Measurements from ENCODE around the gene NAA25.

NAA25 gene

DNA sequence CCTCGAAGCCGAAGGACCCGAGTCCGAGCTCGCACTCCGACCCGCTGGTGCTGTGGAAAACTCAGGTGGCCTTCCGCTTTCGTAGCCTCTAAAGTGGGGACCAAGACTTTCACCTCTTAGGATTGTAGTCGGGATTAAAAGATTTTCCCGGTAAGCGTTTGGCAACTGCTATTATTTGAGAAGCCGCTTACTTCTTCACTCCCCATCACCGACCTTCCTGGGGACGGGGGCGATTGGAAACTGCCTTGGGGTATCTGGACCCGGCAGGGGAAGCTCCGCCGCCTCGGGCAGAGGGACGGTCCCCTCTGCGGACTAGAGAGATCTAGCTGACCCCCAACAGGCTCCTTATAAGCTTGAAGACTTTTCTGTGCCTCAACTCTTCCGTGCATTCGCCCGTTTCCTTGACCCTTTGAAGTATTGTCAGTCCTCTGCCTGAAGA, 17.4 kb upstream of the NAA25 start:
- DNase-seq = no peak

DNA sequence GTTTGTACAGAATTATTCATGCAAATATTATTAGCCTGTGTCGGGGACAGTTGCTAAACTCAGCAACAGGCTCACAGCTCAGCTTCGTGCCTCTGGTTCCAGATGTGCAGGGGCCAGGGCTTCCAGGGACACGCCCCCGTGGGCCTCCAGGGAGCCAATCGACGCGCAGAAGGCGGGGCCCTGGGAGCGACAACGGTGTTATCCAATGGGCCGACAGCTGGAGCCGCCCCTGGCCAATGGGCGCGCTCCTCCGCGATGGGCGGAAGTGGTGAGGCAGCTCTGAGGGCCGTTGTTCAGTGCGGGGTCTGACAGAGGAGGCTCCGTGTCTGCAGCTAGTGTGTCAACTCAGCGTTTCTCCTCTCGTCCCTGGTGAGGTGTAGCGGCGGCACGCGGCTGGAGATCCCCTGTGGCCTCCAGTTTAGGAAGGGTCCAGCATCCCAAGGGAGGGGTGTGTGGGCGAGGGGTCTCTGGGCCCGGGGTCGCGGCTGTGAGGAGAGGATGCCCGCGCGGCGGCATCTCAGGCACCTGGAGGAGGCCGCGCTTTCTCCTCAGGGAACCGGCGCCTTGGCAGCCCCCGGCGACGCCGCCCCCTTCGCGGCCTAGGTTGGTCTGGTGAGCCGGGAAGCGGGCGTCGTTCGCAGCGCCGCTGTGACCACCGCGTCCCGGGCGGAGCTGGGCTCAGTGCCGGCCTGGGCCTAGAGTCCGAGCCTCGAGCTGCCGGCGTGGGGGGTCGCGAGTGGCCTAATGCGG, 16.8 kb upstream of the NAA25 start, which contains the start of gene TRAFD1:
Gene TRAFD1 (plus strand): TSS at position 311 of the 750 bp plus-strand sequence. CDS start 4,963 bp downstream, outside the sequence.
- DNase-seq = peak; percentile 98 to 99
- TF ChIP-seq POLR2A (IDR thresholded peaks at IDR 0.05; ENCODE audit: low read length) (peak; percentile 96), GATA1 (IDR thresholded peaks at IDR 0.05; ENCODE audit: low read depth, low read length) (no peak)

More for the DNA sequence above, 17.4 kb upstream of the NAA25 start:
- no peak for TF ChIP-seq POLR2A (IDR thresholded peaks at IDR 0.05; ENCODE audit: low read length)
- no peak for TF ChIP-seq GATA1 (IDR thresholded peaks at IDR 0.05; ENCODE audit: low read depth, low read length)

DNA sequence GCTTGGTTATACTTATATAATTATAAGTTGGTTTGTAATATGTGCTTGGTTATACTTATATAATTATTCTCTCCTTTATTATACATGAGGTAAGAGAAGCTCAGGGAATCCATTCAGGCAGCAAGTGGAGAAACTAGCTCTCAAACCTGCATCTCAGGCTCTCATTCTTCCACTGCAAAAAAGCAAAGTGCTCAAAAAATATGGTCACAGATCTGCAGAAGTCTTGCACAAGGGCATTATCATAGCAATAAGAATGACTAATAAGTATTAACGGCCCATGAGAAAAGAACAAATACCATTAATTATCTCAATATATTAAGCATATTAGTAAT, 16.3 kb upstream of the NAA25 start:
- TF ChIP-seq GATA1 (IDR thresholded peaks at IDR 0.05; ENCODE audit: low read depth, low read length) (no peak), POLR2A (IDR thresholded peaks at IDR 0.05; ENCODE audit: low read length) (no peak)

DNA sequence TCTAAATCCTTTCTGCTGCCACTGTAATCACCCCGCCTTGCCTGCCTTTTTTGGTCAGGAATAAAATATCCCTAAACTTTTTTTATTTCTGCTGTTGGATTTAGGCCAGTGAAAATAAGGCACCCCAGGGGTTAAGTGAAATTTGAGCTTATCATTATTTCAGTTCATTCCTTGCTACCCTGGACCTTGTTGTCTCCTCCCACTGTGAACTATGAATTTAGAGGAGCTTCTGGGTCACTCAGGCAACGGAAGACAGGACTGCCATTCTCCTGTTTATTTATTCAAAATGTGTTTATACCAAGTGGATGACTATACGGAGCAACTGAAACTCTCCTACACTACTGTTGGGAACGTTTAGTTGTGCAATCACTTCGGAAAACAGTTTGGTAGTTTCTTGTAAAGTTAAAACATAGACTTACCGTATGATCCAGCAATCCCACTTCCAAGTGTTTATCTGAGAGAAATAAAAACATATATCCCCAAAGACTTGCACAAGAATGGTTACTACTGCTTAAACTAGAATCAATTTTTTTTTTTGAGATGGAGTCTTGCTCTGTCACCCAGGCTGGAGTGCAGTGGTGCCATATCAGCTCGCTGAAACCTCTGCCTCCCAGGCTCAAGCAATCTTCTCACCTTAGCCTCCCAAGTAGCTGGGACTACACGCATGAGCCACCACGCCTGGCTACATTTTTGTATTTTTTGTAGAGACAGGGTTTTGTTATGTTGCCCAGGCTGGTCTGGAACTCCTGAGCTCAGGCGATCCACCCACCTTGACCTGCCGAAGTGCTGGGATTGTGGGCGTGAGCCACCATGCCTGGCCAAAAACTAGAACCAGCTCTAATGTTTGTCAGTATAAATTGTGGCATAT, 14.5 kb upstream of the NAA25 start:
- TF ChIP-seq GATA1 (IDR thresholded peaks at IDR 0.05; ENCODE audit: low read depth, low read length) = no peak
- no peak for TF ChIP-seq POLR2A (IDR thresholded peaks at IDR 0.05; ENCODE audit: low read length)
- no peak for DNase-seq

More for the DNA sequence above, 16.3 kb upstream of the NAA25 start:
- no peak for DNase-seq

DNA sequence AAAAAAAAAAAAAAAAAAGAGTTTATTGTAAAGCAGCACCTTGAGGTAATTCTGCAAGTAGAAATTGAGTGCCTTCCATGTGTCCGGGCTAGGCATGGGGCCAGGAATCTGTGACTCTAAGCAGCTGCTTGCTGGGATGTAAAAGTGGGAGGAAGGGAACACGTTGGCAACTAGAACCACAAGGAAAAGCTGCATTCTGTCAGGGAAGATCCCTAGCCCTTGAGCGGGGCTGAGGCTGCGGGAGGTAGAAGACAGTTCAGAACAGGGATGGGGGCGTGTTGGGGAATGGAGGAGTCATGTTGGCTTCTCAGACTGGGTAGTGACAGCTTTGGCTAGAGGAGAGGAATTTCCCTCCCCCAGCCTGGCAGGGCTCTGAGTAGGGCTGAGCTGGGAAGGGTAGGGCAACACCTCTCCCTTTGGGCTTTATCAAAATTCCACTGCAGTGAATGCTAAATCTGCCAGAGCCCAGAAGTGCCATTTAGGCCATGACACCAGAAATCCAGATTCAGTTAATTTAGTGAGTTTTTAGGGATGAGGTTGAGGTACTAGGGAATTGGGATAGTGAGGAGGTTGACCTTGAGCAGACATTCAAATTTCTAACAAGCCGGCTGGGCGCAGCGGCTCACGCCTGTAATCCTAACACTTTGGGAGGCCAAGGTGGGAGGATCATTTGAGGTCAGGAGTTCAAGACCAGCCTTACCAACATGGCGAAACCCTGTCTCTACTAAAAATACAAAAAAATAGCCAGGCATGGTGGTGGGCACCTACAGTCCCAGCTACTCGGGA, 13.4 kb upstream of the NAA25 start:
- DNase-seq = no peak
- TF ChIP-seq GATA1 (IDR thresholded peaks at IDR 0.05; ENCODE audit: low read depth, low read length) (no peak), POLR2A (IDR thresholded peaks at IDR 0.05; ENCODE audit: low read length) (no peak)

DNA sequence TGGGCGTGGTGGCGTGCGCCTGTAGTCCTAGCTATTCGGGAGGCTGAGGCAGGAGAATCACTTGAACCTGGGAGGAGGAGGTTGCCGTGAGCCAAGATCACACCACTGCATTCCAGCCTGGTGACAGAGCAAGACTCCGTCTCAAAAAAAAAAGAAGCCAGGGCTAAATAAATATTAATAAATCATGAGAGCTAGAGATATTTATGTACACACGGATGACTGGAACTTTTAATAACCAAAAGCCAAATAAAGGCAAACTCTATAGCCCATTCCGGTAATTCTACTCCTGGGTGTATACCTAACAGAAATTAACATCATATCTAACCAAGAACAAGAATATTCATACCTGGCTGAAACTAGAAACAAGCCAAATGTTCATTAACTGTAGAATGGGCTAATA, 9.1 kb upstream of the NAA25 start:
- no peak for TF ChIP-seq POLR2A (IDR thresholded peaks at IDR 0.05; ENCODE audit: low read length)
- TF ChIP-seq GATA1 (IDR thresholded peaks at IDR 0.05; ENCODE audit: low read depth, low read length) = no peak
- no peak for DNase-seq

DNA sequence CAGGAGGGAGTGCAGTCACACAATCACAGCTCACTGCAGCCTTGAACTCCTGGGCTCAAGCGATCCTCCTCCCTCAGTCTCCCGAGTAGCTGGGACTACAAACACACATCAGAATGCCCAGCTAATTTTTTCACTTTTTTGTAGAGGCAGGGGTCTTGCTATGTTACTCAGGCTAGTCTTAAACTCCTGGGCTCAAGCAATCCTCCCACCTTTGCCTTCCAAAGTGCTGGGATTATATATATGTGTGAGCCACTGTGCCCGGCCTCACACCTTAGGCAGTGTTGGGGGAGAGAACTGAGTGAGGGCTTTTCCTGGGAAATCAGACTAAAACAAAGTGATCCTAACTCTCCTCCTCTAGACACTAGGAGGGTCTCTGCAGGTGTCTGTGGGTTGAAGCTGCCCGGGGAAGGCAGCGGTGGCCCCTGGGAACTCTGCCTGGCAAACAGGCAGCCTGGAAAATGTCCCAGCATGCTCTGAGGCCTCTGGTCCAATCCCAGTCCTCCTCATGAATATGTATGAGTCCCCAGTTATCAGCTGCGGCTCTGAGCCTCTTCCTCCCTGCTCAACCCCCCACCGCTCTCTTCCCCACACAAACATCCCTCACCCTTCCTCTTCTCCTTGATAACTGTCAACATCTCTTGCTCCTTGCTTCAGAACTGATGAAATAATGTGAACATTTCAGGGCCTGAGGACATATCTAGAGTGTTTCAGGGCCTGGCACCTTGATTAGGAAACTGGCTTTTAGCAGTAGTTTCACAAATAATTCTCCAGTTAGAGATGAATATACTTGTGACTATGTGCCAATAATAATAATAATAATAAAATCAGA, 7.9 kb upstream of the NAA25 start:
- TF ChIP-seq GATA1 (IDR thresholded peaks at IDR 0.05; ENCODE audit: low read depth, low read length) (no peak), POLR2A (IDR thresholded peaks at IDR 0.05; ENCODE audit: low read length) (peak; percentile 69)
- DNase-seq = peak; percentile 70 to 82

DNA sequence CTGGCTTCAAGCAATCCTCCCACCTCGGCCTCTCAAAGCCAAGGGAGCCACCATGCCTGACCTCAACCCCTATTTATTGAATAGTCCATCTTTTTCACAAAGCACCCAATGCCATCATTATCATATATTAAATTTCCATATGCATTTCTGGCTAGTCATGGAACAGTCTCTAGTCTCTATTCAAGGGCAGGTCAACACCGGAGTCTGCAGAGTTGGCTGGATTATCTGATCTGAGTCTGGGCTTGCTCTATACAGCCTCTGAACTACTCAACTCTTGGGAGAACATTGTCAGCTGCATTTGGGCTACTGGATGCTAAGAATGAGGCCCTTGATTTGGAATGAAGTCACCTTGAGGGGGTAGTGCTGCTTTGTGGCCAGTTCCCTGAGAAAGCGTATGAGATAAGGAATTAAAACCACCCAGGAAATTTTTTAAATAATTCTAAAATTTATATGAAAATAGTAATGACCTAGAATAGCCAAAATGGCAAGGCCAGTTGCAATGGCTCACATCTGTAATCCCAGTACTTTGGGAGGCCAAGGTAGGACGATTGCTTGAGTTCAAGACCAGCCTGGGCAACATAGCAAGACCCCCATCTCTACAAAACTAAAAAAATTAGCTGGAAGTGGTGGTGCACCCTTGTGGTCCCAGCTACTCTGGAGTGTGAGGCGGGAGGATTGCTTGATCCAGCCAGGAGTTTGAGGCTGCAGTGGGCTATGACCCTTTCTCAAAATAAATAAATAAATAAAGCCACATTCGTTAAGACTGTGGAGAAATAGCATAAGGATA, 6.9 kb upstream of the NAA25 start:
- DNase-seq = peak; percentile 55 to 61
- TF ChIP-seq GATA1 (IDR thresholded peaks at IDR 0.05; ENCODE audit: low read depth, low read length) (no peak), POLR2A (IDR thresholded peaks at IDR 0.05; ENCODE audit: low read length) (no peak)

DNA sequence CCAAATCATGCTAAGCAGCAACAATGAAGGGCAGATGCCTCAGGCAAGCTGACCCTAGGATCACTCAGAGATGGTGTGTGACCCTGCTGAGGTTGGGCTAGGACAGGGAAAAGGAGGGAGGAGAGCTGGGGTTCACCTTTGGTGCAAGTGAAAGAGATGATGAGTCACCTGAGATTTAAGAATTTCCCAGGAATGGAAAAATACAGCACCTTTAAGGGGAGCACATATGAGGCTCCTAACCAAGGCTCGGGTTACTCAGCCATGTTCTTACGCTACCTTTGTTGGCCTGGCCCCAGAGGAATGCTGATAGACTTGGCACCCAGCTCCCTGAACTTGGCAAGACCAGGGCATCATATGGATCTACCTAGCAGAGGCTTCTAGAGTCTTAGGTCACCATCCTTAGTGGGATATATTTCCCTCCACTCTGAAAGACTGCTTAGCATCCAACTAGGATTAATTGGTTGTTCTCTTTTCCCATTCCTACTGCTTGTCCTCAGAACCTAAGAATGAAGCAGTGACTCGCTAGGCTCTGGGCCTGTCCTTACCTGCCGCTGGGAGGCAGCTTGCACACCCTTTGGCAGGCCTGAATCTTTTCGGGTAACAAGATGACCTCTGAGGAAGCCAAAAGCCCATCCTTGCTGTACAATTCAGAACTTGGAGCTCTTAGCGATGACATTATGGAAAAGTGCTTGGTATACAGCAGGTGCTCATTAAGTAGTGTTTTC, 4.0 kb upstream of the NAA25 start:
- no peak for DNase-seq
- no peak for TF ChIP-seq GATA1 (IDR thresholded peaks at IDR 0.05; ENCODE audit: low read depth, low read length)
- TF ChIP-seq POLR2A (IDR thresholded peaks at IDR 0.05; ENCODE audit: low read length) = no peak

DNA sequence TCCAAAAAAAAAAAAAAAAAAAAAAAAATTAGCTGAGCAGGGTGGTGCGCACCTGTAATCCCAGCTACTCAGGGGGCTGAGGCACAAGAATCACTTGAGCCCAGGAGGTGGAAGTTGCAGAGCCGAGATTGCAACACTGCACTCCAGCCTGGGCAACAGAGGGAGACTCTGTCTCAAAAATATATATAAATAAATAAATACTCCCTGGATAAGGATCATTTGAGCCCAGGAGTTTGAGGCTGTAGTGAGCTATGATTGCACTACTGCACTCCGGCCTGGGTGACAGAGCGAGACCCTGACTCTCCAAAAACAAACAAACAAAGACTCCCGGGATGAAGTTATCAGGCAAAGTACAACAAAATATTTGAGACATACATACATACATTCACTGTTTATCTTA, 3.3 kb upstream of the NAA25 start:
- TF ChIP-seq POLR2A (IDR thresholded peaks at IDR 0.05; ENCODE audit: low read length) = no peak
- no peak for TF ChIP-seq GATA1 (IDR thresholded peaks at IDR 0.05; ENCODE audit: low read depth, low read length)
- no peak for DNase-seq

DNA sequence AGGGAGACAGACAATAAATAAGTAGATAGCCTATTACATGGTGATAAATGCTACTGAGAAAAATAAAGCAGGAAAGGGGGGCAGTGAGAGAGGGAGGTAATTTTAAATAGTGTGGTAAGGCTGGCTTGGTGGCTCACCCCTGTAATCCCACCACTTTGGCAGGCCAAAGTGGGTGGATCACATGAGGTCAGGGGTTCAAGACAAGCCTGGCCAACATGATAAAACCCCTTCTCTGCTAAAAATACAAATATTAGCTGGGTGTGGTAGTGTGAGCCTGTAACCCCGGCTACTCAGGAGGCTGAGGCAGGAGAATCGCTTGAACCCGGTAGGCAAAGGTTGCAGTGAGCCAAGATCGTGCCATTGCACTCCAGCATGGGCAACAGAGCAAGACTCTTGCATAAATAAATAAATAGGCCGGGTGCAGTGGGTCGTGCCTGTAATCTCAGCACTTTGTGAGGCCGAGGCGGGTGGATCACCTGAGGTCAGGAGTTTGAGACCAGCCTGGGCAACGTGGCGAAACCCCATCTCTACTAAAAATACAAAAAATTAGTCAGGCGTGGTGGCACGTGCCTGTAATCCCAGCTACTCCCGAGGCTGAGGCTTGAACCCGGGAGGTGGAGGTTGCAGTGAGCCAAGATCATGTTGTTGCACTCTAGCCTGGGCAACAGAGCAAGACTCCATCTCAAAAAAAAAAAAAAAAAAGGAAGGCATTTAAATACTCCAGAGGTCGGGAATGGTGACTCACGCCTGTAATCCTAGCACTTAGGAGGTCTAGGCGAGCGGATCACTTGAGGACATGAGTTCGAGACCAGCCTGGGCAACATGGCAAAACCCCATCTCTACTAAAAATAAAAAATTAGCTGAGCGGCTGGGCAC, 2.4 kb upstream of the NAA25 start:
- peak; percentile 34 to 65 for DNase-seq

Data from erythroblast (primary cell).